K562 (cell line): Measurements from ENCODE around the gene PLEKHA7. TPM values are rescaled to one million over a fixed set of nuclear protein-coding genes. Genes with fewer than 3 reads are reported as not detected.
"Not testable (repeated sequence)": the region's sequence is repeated elsewhere in the genome, so short reads cannot be mapped to it uniquely, and the experiment has no call there.

Experiments used
- ATAC-seq: fragments of 200-7000 bp; cut with Tn5 transposase; 3 replicates; pipeline ENCODE4 v1.9.1; 2020; ENCODE audit warnings: moderate library complexity
- BruUV-seq: library from RNA; stranded (reverse); fragments of 400-500 nt; replicated peaks from 2 replicates; lab custom pipeline; 2021; lab: Mats Ljungman, UMichigan
- CTCF ChIA-PET: fragments of 300-600 bp; formaldehyde crosslinking; extraction: SDS; loops from one replicate; lab custom pipeline; 2021; ENCODE audit warnings: low intra/inter-chr PET ratio; lab: Yijun Ruan, JAX
- POLR2A ChIA-PET: fragments of 300-600, 350-650 bp; sonication (Branson Sonifier 250); formaldehyde crosslinking; extraction: SDS; loops from one replicate; lab custom pipeline; 2021; ENCODE audit warnings: antibody characterized with exemption, inconsistent platforms; lab: Yijun Ruan, JAX
- DNase-seq, 4 experiments: peaks; one replicate each; pipeline versions ENCODE4 v3.0.0 to v3.0.0-alpha.2; 2011 to 2018; ENCODE audit warnings: low spot score in 3 of 4, mixed read lengths in 3 of 4; ENCODE audit errors: extremely low read depth in 1 of 4
- FAIRE-seq: peaks from 2 replicates; lab custom pipeline; 2011; peaks lifted over from hg19 to GRCh38; lab: Jason Lieb, UNC
- H2AFZ ChIP-seq: 2 replicates; pipeline ENCODE4 v1.6.0; 2011; ENCODE audit warnings: low read depth, low read length, control low read depth, inconsistent platforms
- H3K27ac ChIP-seq: fragments of 200-600 bp; 3 replicates; pipeline ENCODE4 v1.8.0; 2011; ENCODE audit warnings: low read depth, mild to moderate bottlenecking, control low read depth, inconsistent platforms, low read length, moderate library complexity, mixed read lengths; ENCODE audit errors: extremely low read depth
- H3K27me3 ChIP-seq, 2 experiments: fragments of 300-600 bp in 1 of 2; 2 replicates in 1 of 2; 3 replicates in 1 of 2; pipeline versions ENCODE4 v1.6.0 to v1.8.0; 2011; ENCODE audit warnings: inconsistent platforms in 2 of 2, low read length in 2 of 2, mild to moderate bottlenecking in 1 of 2, mixed read lengths in 1 of 2, moderate library complexity in 1 of 2; ENCODE audit not compliant: control insufficient read depth in 2 of 2, insufficient read depth in 2 of 2
- H3K36me3 ChIP-seq: fragments of 300-600 bp; 3 replicates; pipeline ENCODE4 v1.8.0; 2011; ENCODE audit warnings: mild to moderate bottlenecking, low read length, inconsistent platforms; ENCODE audit not compliant: control insufficient read depth, insufficient read depth
- H3K4me1 ChIP-seq, 2 experiments: fragments of 200-600 bp in 1 of 2; replicated peaks in 1 of 2; 2 replicates in 1 of 2; 3 replicates in 1 of 2; pipeline versions ENCODE4 v1.5.1 to v1.8.0; 2011; ENCODE audit warnings: inconsistent platforms in 2 of 2, low read length in 2 of 2, mild to moderate bottlenecking in 1 of 2, mixed read lengths in 1 of 2, moderate library complexity in 1 of 2; ENCODE audit not compliant: control insufficient read depth in 2 of 2, insufficient read depth in 2 of 2
- H3K4me2 ChIP-seq: 2 replicates; pipeline ENCODE4 v1.6.1; 2011; ENCODE audit warnings: low read length, control low read depth, inconsistent platforms, mixed read lengths; ENCODE audit not compliant: insufficient read depth
- H3K4me3 ChIP-seq: fragments of 200-600 bp; sonication (generic), shearing (Covaris generic); 2 replicates; pipeline ENCODE4 v1.5.1; 2016; ENCODE audit warnings: control low read depth, inconsistent platforms
- H3K79me2 ChIP-seq: fragments of 200-600 bp; 3 replicates; pipeline ENCODE4 v1.8.0; 2011; ENCODE audit warnings: low read length, inconsistent platforms; ENCODE audit not compliant: control insufficient read depth, insufficient read depth
- H3K9ac ChIP-seq, 2 experiments: 2 replicates each; pipeline versions ENCODE4 v1.6.0 to v1.6.1; 2011; ENCODE audit warnings: low read depth in 2 of 2, low read length in 2 of 2, control low read depth in 1 of 2, inconsistent platforms in 1 of 2, mild to moderate bottlenecking in 1 of 2, mixed read lengths in 1 of 2; ENCODE audit not compliant: insufficient read depth in 1 of 2
- H3K9me1 ChIP-seq: one replicate; pipeline ENCODE4 v1.6.0; 2011; ENCODE audit warnings: inconsistent platforms, mild to moderate bottlenecking, low read length, moderate library complexity; ENCODE audit not compliant: control insufficient read depth, insufficient read depth
- H3K9me3 ChIP-seq: replicated peaks from 2 replicates; pipeline ENCODE4 v1.5.1; 2011; ENCODE audit warnings: low read depth, low read length, inconsistent platforms; ENCODE audit not compliant: control insufficient read depth, insufficient read depth
- H4K20me1 ChIP-seq: replicated peaks from 2 replicates; pipeline ENCODE4 v1.6.1; 2011; ENCODE audit warnings: low read length, inconsistent platforms, mixed read lengths; ENCODE audit not compliant: control insufficient read depth, insufficient read depth
- CC2D1A ChIP-seq: fragments of 450-650 bp; IDR thresholded peaks from 2 replicates; pipeline ENCODE4 v1.6.1; 2017; ENCODE audit warnings: mild to moderate bottlenecking
- RAD21 ChIP-seq, 2 experiments: fragments of 250-450 bp in 1 of 2; fragments of 450-650 bp in 1 of 2; sonication (Bioruptor Pico) in 1 of 2; formaldehyde crosslinking in 1 of 2; IDR thresholded peaks in 1 of 2; conservative IDR thresholded peaks in 1 of 2; 2 replicates each; pipeline versions ENCODE4 v1.4.0 to v1.8.0; 2020 to 2022; ENCODE audit warnings: mild to moderate bottlenecking in 2 of 2, moderate library complexity in 1 of 2
- STAG1 ChIP-seq: sonication (generic); formaldehyde crosslinking; IDR thresholded peaks from 2 replicates; pipeline ENCODE4 v1.5.0; 2020; ENCODE audit warnings: missing genetic modification reagents, borderline replicate concordance
- WGBS: fragments of 100-300 bp; shearing (Covaris generic); methylation state at CpG from one replicate; pipeline ENCODE4 v1.1.6; 2016; ENCODE audit warnings: low coverage, mixed read lengths; ENCODE audit not compliant: insufficient coverage; ENCODE audit errors: missing lambda C conversion rate; 5-methylcytosine and 5-hydroxymethylcytosine counted together
- in situ Hi-C: fragments of 300-500 bp; cut with MboI; formaldehyde crosslinking; loops from 4 replicates; pipeline ENCODE4 v1.15.0; 2018; ENCODE audit warnings: inconsistent platforms, mixed read lengths
- intact Hi-C: fragments of 100-400 bp; cut with micrococcal nuclease; formaldehyde crosslinking; loops from 2 replicates; pipeline ENCODE4 v1.14.2; 2022
- polyA plus RNA-seq, 8 experiments: library from polyadenylated mRNA; depleted of rRNA in 4 of 8; stranded (reverse) in 5 of 8; unstranded in 3 of 8; fragments of >200 nt; fragmentation: Nextera tagmentation in 2 of 8; fragmentation: Illumina TruSeq in 1 of 8; extraction: Ambion mirVana in 2 of 8; extraction: Trizol in 1 of 8; gene quantifications; 2 replicates each; pipeline versions ENCODE4 v1.2.1 to v1.2.3, GENCODE V29; 2011 to 2014; ENCODE audit warnings: inconsistent platforms in 1 of 8, missing spikeins in 1 of 8
- total RNA-seq, 7 experiments: library from RNA; depleted of rRNA in 6 of 7; stranded (reverse); fragments of >200 nt in 6 of 7; fragmentation: Illumina TruSeq in 2 of 7; extraction: Trizol in 2 of 7; gene quantifications; 2 replicates each; pipeline versions ENCODE4 v1.2.1 to v1.2.3, GENCODE V29; 2011 to 2021; ENCODE audit warnings: low replicate concordance in 1 of 7
- TF ChIP-seq, protein P1 (sequence below), 2 experiments: fragments of 450-650 bp; formaldehyde crosslinking in 1 of 2; IDR thresholded peaks; 2 replicates each; pipeline versions ENCODE4 v1.4.0 to v1.6.1; 2014 to 2020; ENCODE audit warnings: mild to moderate bottlenecking in 2 of 2, borderline replicate concordance in 1 of 2, low read depth in 1 of 2

Gene PLEKHA7
- total and polyA plus RNA-seq, 9 of the 15 experiments (the other 6 are each of a cell fraction or from before 2014, with no cell fraction given): 0.06 to 0.77 (median 0.20) TPM; not detected in 1

DNA sequence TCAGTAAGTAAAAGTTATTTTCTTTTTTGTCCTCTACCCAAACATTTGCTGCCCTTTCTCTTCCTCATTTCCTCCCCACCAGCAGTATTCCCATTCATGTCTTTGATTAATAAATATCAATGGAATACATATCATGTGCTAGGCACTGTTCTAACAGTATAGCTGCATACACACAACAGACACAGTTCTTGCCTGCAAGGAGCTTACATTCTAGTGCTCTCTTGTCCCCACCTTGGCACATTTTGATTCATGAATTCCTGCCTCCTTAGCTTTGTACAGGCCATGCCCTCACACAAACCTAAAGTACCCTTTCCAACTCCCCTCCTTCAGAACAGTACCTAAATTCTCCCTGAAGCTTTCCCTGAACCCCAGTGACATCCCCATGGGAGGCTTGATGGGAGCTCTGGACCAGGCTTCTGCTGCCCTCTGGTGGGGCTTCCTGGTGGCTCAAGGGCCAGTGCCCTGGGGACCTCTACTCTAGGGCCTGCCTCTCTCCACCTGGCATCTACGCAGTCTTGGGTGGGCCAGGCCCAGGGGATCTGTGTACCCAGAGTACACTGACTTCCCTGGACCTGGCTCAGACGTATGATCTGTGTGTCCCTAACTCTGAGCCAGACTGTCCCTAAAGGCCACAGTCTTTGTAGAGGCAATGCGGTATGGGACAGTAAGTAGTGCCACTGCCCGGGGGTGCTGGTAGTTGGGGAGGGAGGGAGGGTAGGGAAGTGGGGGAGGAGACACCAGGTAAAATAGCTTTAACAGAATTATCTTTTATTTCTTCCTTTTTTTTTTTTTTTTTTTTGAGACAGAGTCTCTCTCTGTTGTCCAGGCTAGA lies 49.2 kb upstream of the PLEKHA7 start (continued):
- TF ChIP-seq, protein P1, sequence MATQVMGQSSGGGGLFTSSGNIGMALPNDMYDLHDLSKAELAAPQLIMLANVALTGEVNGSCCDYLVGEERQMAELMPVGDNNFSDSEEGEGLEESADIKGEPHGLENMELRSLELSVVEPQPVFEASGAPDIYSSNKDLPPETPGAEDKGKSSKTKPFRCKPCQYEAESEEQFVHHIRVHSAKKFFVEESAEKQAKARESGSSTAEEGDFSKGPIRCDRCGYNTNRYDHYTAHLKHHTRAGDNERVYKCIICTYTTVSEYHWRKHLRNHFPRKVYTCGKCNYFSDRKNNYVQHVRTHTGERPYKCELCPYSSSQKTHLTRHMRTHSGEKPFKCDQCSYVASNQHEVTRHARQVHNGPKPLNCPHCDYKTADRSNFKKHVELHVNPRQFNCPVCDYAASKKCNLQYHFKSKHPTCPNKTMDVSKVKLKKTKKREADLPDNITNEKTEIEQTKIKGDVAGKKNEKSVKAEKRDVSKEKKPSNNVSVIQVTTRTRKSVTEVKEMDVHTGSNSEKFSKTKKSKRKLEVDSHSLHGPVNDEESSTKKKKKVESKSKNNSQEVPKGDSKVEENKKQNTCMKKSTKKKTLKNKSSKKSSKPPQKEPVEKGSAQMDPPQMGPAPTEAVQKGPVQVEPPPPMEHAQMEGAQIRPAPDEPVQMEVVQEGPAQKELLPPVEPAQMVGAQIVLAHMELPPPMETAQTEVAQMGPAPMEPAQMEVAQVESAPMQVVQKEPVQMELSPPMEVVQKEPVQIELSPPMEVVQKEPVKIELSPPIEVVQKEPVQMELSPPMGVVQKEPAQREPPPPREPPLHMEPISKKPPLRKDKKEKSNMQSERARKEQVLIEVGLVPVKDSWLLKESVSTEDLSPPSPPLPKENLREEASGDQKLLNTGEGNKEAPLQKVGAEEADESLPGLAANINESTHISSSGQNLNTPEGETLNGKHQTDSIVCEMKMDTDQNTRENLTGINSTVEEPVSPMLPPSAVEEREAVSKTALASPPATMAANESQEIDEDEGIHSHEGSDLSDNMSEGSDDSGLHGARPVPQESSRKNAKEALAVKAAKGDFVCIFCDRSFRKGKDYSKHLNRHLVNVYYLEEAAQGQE (IDR thresholded peaks at IDR 0.05; ENCODE audit: borderline replicate concordance): peak; percentile 74
- TF ChIP-seq, protein P1 (CRISPR knock-in tag; IDR thresholded peaks at IDR 0.05; ENCODE audit: low read depth): no peak
- TF ChIP-seq CC2D1A (peak; percentile 60; the same call in 1 of the 2 replicates), STAG1 (CRISPR knock-in tag) (peak; percentile 54; the same call in 1 of the 2 replicates), RAD21 (CRISPR knock-in tag; conservative IDR thresholded peaks at IDR 0.05 in 1 of 2, IDR thresholded peaks at IDR 0.05 in 1 of 2) (peak; percentile 78 to 91)

DNA sequence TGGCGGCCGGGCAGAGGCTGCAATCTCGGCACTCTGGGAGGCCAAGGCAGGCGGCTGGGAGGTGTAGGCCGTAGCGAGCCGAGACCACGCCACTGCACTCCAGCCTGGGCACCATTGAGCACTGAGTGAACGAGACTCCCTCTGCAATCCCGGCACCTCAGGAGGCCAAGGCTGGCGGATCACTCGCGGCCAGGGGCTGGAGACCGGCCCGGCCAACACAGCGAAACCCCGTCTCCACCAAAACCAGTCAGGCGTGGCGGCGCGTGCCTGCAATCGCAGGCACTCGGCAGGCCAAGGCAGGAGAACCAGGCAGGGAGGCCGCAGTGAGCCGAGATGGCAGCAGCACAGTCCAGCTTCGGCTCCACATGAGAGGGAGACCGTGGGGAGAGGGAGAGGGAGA lies 36.9 kb upstream of the PLEKHA7 start:
- H2AFZ ChIP-seq, in situ Hi-C loops, H3K4me1 ChIP-seq, DNase-seq, H3K4me2 ChIP-seq, POLR2A ChIA-PET, FAIRE-seq, CTCF ChIA-PET, H3K9me3 ChIP-seq, H4K20me1 ChIP-seq, intact Hi-C loops, H3K36me3 ChIP-seq, BruUV-seq, H3K9me1 ChIP-seq, H3K79me2 ChIP-seq, ATAC-seq, H3K27ac ChIP-seq, H3K4me3 ChIP-seq, H3K9ac ChIP-seq, H3K27me3 ChIP-seq: not testable (repeated sequence)
- WGBS: 22% methylated on average over 10 of the region's 27 CpGs
